ENCODE results near the gene CRIP2.

CRIP2 gene

GRCh38 chr14:105445290-105445689 lies 29.3 kb upstream of the CRIP2 start:
- DNase-seq = no peak

GRCh38 chr14:105445901-105446845 lies 28.4 kb upstream of the CRIP2 start:
- no peak for DNase-seq

GRCh38 chr14:105446971-105447370 lies 27.6 kb upstream of the CRIP2 start:
- DNase-seq = no peak

GRCh38 chr14:105447651-105448640 lies 26.7 kb upstream of the CRIP2 start:
- no peak for DNase-seq

- DNase-seq = peak; percentile 40
Observed at GRCh38 chr14:105448706-105449111, 25.9 kb upstream of the CRIP2 start.

- no peak for DNase-seq
Observed at GRCh38 chr14:105449276-105450122, 25.1 kb upstream of the CRIP2 start.

GRCh38 chr14:105450123-105450505 lies 24.5 kb upstream of the CRIP2 start:
- DNase-seq = no peak

GRCh38 chr14:105450864-105451720 lies 23.5 kb upstream of the CRIP2 start:
- no peak for DNase-seq

GRCh38 chr14:105452963-105453362 lies 21.7 kb upstream of the CRIP2 start:
- no peak for DNase-seq

- DNase-seq = no peak
Observed at GRCh38 chr14:105453847-105454246, 20.8 kb upstream of the CRIP2 start.

- DNase-seq = no peak
Observed at GRCh38 chr14:105455086-105455640, 19.5 kb upstream of the CRIP2 start.

GRCh38 chr14:105455766-105456660 lies 18.6 kb upstream of the CRIP2 start:
- DNase-seq = no peak

- no peak for DNase-seq
Observed at GRCh38 chr14:105456736-105457617, 17.6 kb upstream of the CRIP2 start.

GRCh38 chr14:105458010-105458409 lies 16.6 kb upstream of the CRIP2 start:
- no peak for DNase-seq

- no peak for DNase-seq
Observed at GRCh38 chr14:105458571-105458970, 16.1 kb upstream of the CRIP2 start.

- no peak for DNase-seq
Observed at GRCh38 chr14:105460116-105460515, 14.5 kb upstream of the CRIP2 start.

- no peak for DNase-seq
Observed at GRCh38 chr14:105460616-105461015, 14.0 kb upstream of the CRIP2 start.

- no peak for DNase-seq
Observed at GRCh38 chr14:105461903-105462302, 12.7 kb upstream of the CRIP2 start.

GRCh38 chr14:105464501-105464900 lies 10.1 kb upstream of the CRIP2 start:
- DNase-seq = no peak

All from fibroblast of skin of abdomen (primary cell).